ENCODE data around the gene OR8D2.

DNA sequence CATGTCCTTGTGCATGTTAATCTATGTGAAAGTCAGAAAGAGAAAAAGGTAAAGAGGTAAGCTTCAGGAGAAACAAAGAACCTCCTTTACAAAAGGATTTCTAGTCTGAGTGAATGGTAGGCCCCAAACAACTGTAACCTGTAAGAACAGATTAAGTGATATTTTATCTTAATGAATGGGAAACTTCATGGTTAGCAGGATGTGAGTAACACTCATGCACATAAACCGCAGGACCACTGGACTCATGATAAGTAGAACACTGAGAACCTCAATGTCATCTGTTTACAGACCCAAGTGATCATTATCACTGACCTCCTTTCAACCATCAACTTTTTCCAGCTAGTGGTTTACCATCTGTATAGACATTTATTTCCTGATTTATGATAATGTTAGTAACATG is 43.9 kb downstream of the OR8D2 start:
- TF ChIP-seq CTCF (IDR thresholded peaks at IDR 0.05): no peak
- no peak for TF ChIP-seq POLR2A (IDR thresholded peaks at IDR 0.05)
